ENCODE results near the gene PPP1R14C.

DNA sequence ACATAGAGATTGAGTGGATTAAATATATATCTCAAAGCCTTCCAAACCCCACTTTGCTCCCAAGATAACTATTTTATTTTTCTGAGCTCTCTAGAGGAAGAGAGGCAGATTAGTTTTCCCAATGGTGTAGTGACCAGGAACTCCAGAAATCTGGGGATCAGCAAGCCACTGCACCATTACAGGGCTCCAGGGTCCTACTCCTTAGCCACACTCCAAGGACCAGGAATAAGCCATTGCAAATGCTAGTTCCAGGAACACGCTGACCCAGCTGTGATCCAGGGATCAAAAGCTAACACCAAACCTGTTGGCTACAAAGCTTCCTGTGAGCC is 128.3 kb downstream of the PPP1R14C start:
- no peak for TF ChIP-seq EZH2 (IDR thresholded peaks at IDR 0.05; ENCODE audit: borderline replicate concordance, low read depth, low read length, poor library complexity, severe bottlenecking)
- TF ChIP-seq, protein P1, sequence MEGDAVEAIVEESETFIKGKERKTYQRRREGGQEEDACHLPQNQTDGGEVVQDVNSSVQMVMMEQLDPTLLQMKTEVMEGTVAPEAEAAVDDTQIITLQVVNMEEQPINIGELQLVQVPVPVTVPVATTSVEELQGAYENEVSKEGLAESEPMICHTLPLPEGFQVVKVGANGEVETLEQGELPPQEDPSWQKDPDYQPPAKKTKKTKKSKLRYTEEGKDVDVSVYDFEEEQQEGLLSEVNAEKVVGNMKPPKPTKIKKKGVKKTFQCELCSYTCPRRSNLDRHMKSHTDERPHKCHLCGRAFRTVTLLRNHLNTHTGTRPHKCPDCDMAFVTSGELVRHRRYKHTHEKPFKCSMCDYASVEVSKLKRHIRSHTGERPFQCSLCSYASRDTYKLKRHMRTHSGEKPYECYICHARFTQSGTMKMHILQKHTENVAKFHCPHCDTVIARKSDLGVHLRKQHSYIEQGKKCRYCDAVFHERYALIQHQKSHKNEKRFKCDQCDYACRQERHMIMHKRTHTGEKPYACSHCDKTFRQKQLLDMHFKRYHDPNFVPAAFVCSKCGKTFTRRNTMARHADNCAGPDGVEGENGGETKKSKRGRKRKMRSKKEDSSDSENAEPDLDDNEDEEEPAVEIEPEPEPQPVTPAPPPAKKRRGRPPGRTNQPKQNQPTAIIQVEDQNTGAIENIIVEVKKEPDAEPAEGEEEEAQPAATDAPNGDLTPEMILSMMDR (conservative IDR thresholded peaks at IDR 0.05; ENCODE audit: low read depth, low read length) = no peak

All from A673 (cell line).